ENCODE measurements around the gene KIF3A. TPM values are rescaled to one million over a fixed set of nuclear protein-coding genes. Genes with fewer than 3 reads are reported as not detected.

Gene KIF3A
- total RNA-seq, result 10 to 100 TPM in 2 of 4 donors, 1 to 10 TPM in 2; 7.1 to 19.9 (median 12.9) TPM
- 1 to 10 TPM; 1.2 to 2.7 (median 1.8) TPM for polyA plus RNA-seq

GRCh38 chr5:132736853-132737833 lies at the start of gene KIF3A:
Gene KIF3A, minus strand, starts transcription at chr5:132737546. Its CDS starts 127 bp downstream, at chr5:132737419.
- peak; percentile 98 for DNase-seq
- WGBS, 2 donors, result 1 to 2% methylated on average over 81 of the region's 81 CpGs
- Histone ChIP-seq H3K4me3 (peak within 1 kb of the TSS; percentile 77 to 94 (median 81)), H3K4me1 (peaks cover 0 to 19% (median 10%) of the 10 kb centered on the region in 4 donors), H3K36me3 (peaks cover 0 to 8% (median 0%) of the 10 kb centered on the region in 4 donors), H3K9me3 (no peaks in the 10 kb centered on the region), H3K27ac (peak within 1 kb of the TSS; percentile 74 to 85 (median 80)), H3K27me3 (no peaks in the 10 kb centered on the region)
- intact Hi-C loops (cut with DNase I), result loop anchor here (2.0 to 10.0 kb wide), 3 partner anchors 40 to 352 kb away; partner anchors contain the start of gene SEPTIN8
- peak in 2 of 4 experiments; percentile 14 to 30 for TF ChIP-seq CTCF (IDR thresholded peaks at IDR 0.05)
- no peak for TF ChIP-seq POLR2A (IDR thresholded peaks at IDR 0.05)
- no peak for TF ChIP-seq EP300 (IDR thresholded peaks at IDR 0.05)
- peak; percentile 57 to 75 (median 68) for TF ChIP-seq POLR2AphosphoS5 (IDR thresholded peaks at IDR 0.05)

- TF ChIP-seq EP300 (IDR thresholded peaks at IDR 0.05) (no peak), CTCF (IDR thresholded peaks at IDR 0.05) (no peak), POLR2A (IDR thresholded peaks at IDR 0.05) (no peak), POLR2AphosphoS5 (IDR thresholded peaks at IDR 0.05) (no peak)
- intact Hi-C loops (cut with DNase I), result no loop called here
- Histone ChIP-seq H3K27ac (no peak overlapping the region), H3K4me1 (no peaks in the 10 kb centered on the region), H3K4me3 (no peak overlapping the region), H3K36me3 (no peaks in the 10 kb centered on the region), H3K27me3 (no peaks in the 10 kb centered on the region), H3K9me3 (no peaks in the 10 kb centered on the region)
- no peak for DNase-seq
- 95 to 97% methylated on average over 1 of the region's 1 CpG for WGBS, 2 donors
Measured at GRCh38 chr5:132787076-132787475, 49.7 kb upstream of the KIF3A start.

- DNase-seq, result no peak
- Histone ChIP-seq H3K36me3 (no peaks in the 10 kb centered on the region), H3K4me3 (no peak overlapping the region), H3K4me1 (no peaks in the 10 kb centered on the region), H3K9me3 (no peaks in the 10 kb centered on the region), H3K27me3 (no peaks in the 10 kb centered on the region), H3K27ac (no peak overlapping the region)
- TF ChIP-seq POLR2A (IDR thresholded peaks at IDR 0.05), result no peak
- TF ChIP-seq EP300 (IDR thresholded peaks at IDR 0.05), result no peak
- no peak for TF ChIP-seq CTCF (IDR thresholded peaks at IDR 0.05)
- no peak for TF ChIP-seq POLR2AphosphoS5 (IDR thresholded peaks at IDR 0.05)
- 92 to 93% methylated on average over 4 of the region's 4 CpGs for WGBS, 2 donors
- intact Hi-C loops (cut with DNase I), result no loop called here
Measured at GRCh38 chr5:132785864-132786263, 48.5 kb upstream of the KIF3A start.

GRCh38 chr5:132785365-132785764 lies 48.0 kb upstream of the KIF3A start:
- no peak overlapping the region for H3K27ac ChIP-seq
- H3K36me3 ChIP-seq, result no peaks in the 10 kb centered on the region
- TF ChIP-seq POLR2AphosphoS5 (IDR thresholded peaks at IDR 0.05) (no peak), CTCF (IDR thresholded peaks at IDR 0.05) (no peak), EP300 (IDR thresholded peaks at IDR 0.05) (no peak), POLR2A (IDR thresholded peaks at IDR 0.05) (no peak)
- no peaks in the 10 kb centered on the region for H3K4me1 ChIP-seq
- H3K27me3 ChIP-seq, result no peaks in the 10 kb centered on the region
- 75 to 82% methylated on average over 5 of the region's 5 CpGs for WGBS, 2 donors
- DNase-seq, result no peak
- intact Hi-C loops (cut with DNase I), result no loop called here
- H3K9me3 ChIP-seq, result no peaks in the 10 kb centered on the region
- H3K4me3 ChIP-seq, result no peak overlapping the region
